Vagina (tissue), 2 donors: Measurements from ENCODE around the gene LRRC8C. TPM values are rescaled to one million over a fixed set of nuclear protein-coding genes. Genes with fewer than 3 reads are reported as not detected.

Experiments
- DNase-seq, 2 donors: peaks; one replicate each; pipeline ENCODE4 v3.0.0-alpha.2; 2017; ENCODE audit errors: extremely low spot score in 2 of 2
- H3K27ac ChIP-seq: fragments of 200-600 bp; sonication (generic); one replicate; pipeline ENCODE4 v1.5.1; 2019
- H3K27me3 ChIP-seq: fragments of 200-600 bp; sonication (generic); one replicate; pipeline ENCODE4 v1.5.1; 2019
- H3K36me3 ChIP-seq, 2 donors: fragments of 200-600 bp; sonication (generic); one replicate each; pipeline ENCODE4 v1.5.1; 2017 to 2019
- H3K4me1 ChIP-seq: fragments of 200-600 bp; sonication (generic); one replicate; pipeline ENCODE4 v1.5.1; 2019
- H3K4me3 ChIP-seq, 2 donors: fragments of 200-600 bp; sonication (generic); 1 replicate in 1 of 2; 2 replicates in 1 of 2; pipeline ENCODE4 v1.5.1; 2016 to 2019
- H3K9me3 ChIP-seq: fragments of 200-600 bp; sonication (generic); one replicate; pipeline ENCODE4 v1.5.1; 2019
- POLR2A ChIP-seq, 2 donors: fragments of 450-650 bp; IDR thresholded peaks; one replicate each; pipeline ENCODE4 v1.6.1; 2017; ENCODE audit warnings: antibody characterized with exemption in 2 of 2, mild to moderate bottlenecking in 2 of 2, moderate library complexity in 2 of 2
- POLR2AphosphoS5 ChIP-seq, 2 donors: sonication (generic); formaldehyde crosslinking; IDR thresholded peaks; one replicate each; pipeline ENCODE4 v1.9.0; 2017; ENCODE audit warnings: antibody characterized with exemption in 2 of 2, mild to moderate bottlenecking in 2 of 2, low read depth in 1 of 2; ENCODE audit not compliant: insufficient read depth in 1 of 2
- intact Hi-C: fragments of 100-400 bp; cut with DNase I; formaldehyde crosslinking; loops from one replicate; pipeline ENCODE4 v1.15.1; 2023
- total RNA-seq: library from RNA; depleted of rRNA; stranded (reverse); fragments of >200 nt; gene quantifications from one replicate; pipeline ENCODE4 v1.2.3, GENCODE V29; 2016
- TF ChIP-seq, protein P1 (sequence below), 3 experiments: fragments of 450-650 bp in 2 of 3; fragments of 200-600 bp in 1 of 3; sonication (generic) in 1 of 3; IDR thresholded peaks; one replicate each; pipeline ENCODE4 v1.5.1; 2017 to 2019; ENCODE audit warnings: antibody characterized with exemption in 3 of 3, mild to moderate bottlenecking in 2 of 3, moderate library complexity in 2 of 3

LRRC8C gene
- total RNA-seq, 1 donor from 2014 or later, result 5.4 TPM

GRCh38 chr1:89743788-89744187 is 110.9 kb downstream of the LRRC8C start:
- H3K27me3 ChIP-seq, result no peaks in the 10 kb centered on the region
- no peak overlapping the region for H3K4me3 ChIP-seq
- H3K36me3 ChIP-seq, result no peaks in the 10 kb centered on the region
- no peaks in the 10 kb centered on the region for H3K4me1 ChIP-seq
- no peaks in the 10 kb centered on the region for H3K9me3 ChIP-seq
- intact Hi-C loops, result no loop called here
- TF ChIP-seq, protein P1, sequence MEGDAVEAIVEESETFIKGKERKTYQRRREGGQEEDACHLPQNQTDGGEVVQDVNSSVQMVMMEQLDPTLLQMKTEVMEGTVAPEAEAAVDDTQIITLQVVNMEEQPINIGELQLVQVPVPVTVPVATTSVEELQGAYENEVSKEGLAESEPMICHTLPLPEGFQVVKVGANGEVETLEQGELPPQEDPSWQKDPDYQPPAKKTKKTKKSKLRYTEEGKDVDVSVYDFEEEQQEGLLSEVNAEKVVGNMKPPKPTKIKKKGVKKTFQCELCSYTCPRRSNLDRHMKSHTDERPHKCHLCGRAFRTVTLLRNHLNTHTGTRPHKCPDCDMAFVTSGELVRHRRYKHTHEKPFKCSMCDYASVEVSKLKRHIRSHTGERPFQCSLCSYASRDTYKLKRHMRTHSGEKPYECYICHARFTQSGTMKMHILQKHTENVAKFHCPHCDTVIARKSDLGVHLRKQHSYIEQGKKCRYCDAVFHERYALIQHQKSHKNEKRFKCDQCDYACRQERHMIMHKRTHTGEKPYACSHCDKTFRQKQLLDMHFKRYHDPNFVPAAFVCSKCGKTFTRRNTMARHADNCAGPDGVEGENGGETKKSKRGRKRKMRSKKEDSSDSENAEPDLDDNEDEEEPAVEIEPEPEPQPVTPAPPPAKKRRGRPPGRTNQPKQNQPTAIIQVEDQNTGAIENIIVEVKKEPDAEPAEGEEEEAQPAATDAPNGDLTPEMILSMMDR (IDR thresholded peaks at IDR 0.05), result no peak
- no peak for TF ChIP-seq POLR2AphosphoS5 (IDR thresholded peaks at IDR 0.05; ENCODE audit: insufficient read depth in 1 of 2, low read depth in 1 of 2)
- TF ChIP-seq POLR2A (IDR thresholded peaks at IDR 0.05), result no peak
- H3K27ac ChIP-seq, result no peak overlapping the region
- DNase-seq, result no peak

- H3K27ac ChIP-seq, result no peak overlapping the region
- intact Hi-C loops, result no loop called here
- H3K36me3 ChIP-seq, result no peaks in the 10 kb centered on the region
- no peak overlapping the region for H3K4me3 ChIP-seq
- no peaks in the 10 kb centered on the region for H3K4me1 ChIP-seq
- H3K9me3 ChIP-seq, result no peaks in the 10 kb centered on the region
- no peak for TF ChIP-seq POLR2A (IDR thresholded peaks at IDR 0.05)
- TF ChIP-seq, protein P1 (IDR thresholded peaks at IDR 0.05), result no peak
- TF ChIP-seq POLR2AphosphoS5 (IDR thresholded peaks at IDR 0.05; ENCODE audit: insufficient read depth in 1 of 2, low read depth in 1 of 2), result no peak
- no peak for DNase-seq
- no peaks in the 10 kb centered on the region for H3K27me3 ChIP-seq
Observed at GRCh38 chr1:89746424-89747149, 113.7 kb downstream of the LRRC8C start.

GRCh38 chr1:89753761-89754160 is 120.8 kb downstream of the LRRC8C start:
- intact Hi-C loops, result loop anchor here (10.0 kb wide), 1 partner anchor 269 kb away; no protein-coding TSS in a partner anchor

DNA sequence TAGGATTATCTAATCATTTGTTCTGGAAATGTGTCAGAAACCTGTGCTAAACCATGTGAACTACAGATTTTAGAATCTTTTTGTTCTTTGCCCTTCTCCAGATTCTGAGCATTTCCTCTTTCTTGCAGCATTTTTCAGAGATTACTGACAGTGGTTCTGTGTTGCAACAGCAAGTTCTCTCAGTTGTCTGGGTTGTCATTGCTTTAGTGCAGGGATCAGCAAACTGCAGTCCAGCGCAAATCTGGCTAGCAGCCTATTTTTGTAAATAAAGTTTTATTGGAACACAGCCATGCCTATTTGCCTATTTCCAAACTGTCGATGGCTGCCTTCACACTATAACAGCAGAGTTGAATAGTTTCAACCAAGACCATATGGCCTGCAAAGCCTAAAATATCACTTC is 121.6 kb downstream of the LRRC8C start:
- TF ChIP-seq, protein P1 (IDR thresholded peaks at IDR 0.05), result no peak
- TF ChIP-seq POLR2AphosphoS5 (IDR thresholded peaks at IDR 0.05; ENCODE audit: insufficient read depth in 1 of 2, low read depth in 1 of 2), result no peak
- no peak for TF ChIP-seq POLR2A (IDR thresholded peaks at IDR 0.05)
- H3K27ac ChIP-seq, result no peak overlapping the region
- H3K4me3 ChIP-seq, result no peak overlapping the region
- H3K36me3 ChIP-seq, result no peaks in the 10 kb centered on the region
- no peaks in the 10 kb centered on the region for H3K27me3 ChIP-seq
- DNase-seq, result no peak
- no peaks in the 10 kb centered on the region for H3K4me1 ChIP-seq
- intact Hi-C loops, result loop anchor here (10.0 kb wide), 1 partner anchor 270 kb away; no protein-coding TSS in a partner anchor
- H3K9me3 ChIP-seq, result no peaks in the 10 kb centered on the region

More at GRCh38 chr1:89753761-89754160, 120.8 kb downstream of the LRRC8C start:
- no peak for DNase-seq
- Histone ChIP-seq H3K4me1 (no peaks in the 10 kb centered on the region), H3K36me3 (no peaks in the 10 kb centered on the region), H3K27ac (no peak overlapping the region), H3K27me3 (no peaks in the 10 kb centered on the region), H3K4me3 (no peak overlapping the region), H3K9me3 (no peaks in the 10 kb centered on the region)
- TF ChIP-seq, protein P1 (IDR thresholded peaks at IDR 0.05), result no peak
- TF ChIP-seq POLR2A (IDR thresholded peaks at IDR 0.05) (no peak), POLR2AphosphoS5 (IDR thresholded peaks at IDR 0.05; ENCODE audit: insufficient read depth in 1 of 2, low read depth in 1 of 2) (no peak)

GRCh38 chr1:89755591-89755990 is 122.7 kb downstream of the LRRC8C start:
- no peak for DNase-seq
- no peaks in the 10 kb centered on the region for H3K36me3 ChIP-seq
- no peaks in the 10 kb centered on the region for H3K27me3 ChIP-seq
- TF ChIP-seq POLR2A (IDR thresholded peaks at IDR 0.05), result no peak
- no peaks in the 10 kb centered on the region for H3K9me3 ChIP-seq
- intact Hi-C loops, result loop anchor here (10.0 kb wide), 1 partner anchor 271 kb away; no protein-coding TSS in a partner anchor
- no peak overlapping the region for H3K27ac ChIP-seq
- H3K4me3 ChIP-seq, result no peak overlapping the region
- H3K4me1 ChIP-seq, result no peaks in the 10 kb centered on the region
